Testis (tissue), 3 donors: ENCODE data around the gene SPAG4. TPM values are rescaled to one million over a fixed set of nuclear protein-coding genes. Genes with fewer than 3 reads are reported as not detected.

Source experiments
- DNase-seq: peaks from one replicate; pipeline ENCODE4 v3.0.0-alpha.2; 2019
- H3K27ac ChIP-seq, 2 donors: fragments of 200-600 bp; sonication (generic); one replicate each; pipeline ENCODE4 v1.5.1; 2019
- H3K27me3 ChIP-seq: fragments of 200-600 bp; sonication (generic); one replicate; pipeline ENCODE4 v1.5.1; 2019
- H3K36me3 ChIP-seq: fragments of 200-600 bp; sonication (generic); one replicate; pipeline ENCODE4 v1.5.1; 2017; ENCODE audit warnings: low read depth; ENCODE audit errors: missing control alignments
- H3K4me1 ChIP-seq: fragments of 200-600 bp; sonication (generic); one replicate; pipeline ENCODE4 v1.5.1; 2019
- H3K4me3 ChIP-seq, 2 donors: fragments of 200-600 bp; sonication (generic); one replicate each; pipeline ENCODE4 v1.5.1; 2017 to 2019
- H3K9me3 ChIP-seq: fragments of 200-600 bp; sonication (generic); one replicate; pipeline ENCODE4 v1.5.1; 2017
- CTCF ChIP-seq, 3 experiments: fragments of 450-650 bp in 2 of 3; fragments of 200-600 bp in 1 of 3; sonication (generic) in 1 of 3; IDR thresholded peaks; one replicate each; pipeline ENCODE4 v1.5.1; 2016 to 2019; ENCODE audit warnings: antibody characterized with exemption in 3 of 3, mild to moderate bottlenecking in 2 of 3, moderate library complexity in 1 of 3
- POLR2A ChIP-seq: fragments of 450-650 bp; IDR thresholded peaks from one replicate; pipeline ENCODE4 v1.6.1; 2017; ENCODE audit warnings: antibody characterized with exemption, mild to moderate bottlenecking, moderate library complexity
- whole genome bisulfite sequencing, 2 donors: methylation state at CpG; one replicate each; pipeline ENCODE4 v1.1.5; 2018; 5-methylcytosine and 5-hydroxymethylcytosine counted together
- intact Hi-C: fragments of 100-400 bp; cut with DNase I; formaldehyde crosslinking; loops from one replicate; pipeline ENCODE4 v1.15.1; 2023; ENCODE audit warnings: low total_unique reads
- polyA plus RNA-seq: library from polyadenylated mRNA; stranded (reverse); fragments of 350-450 nt; fragmentation: Illumina TruSeq; extraction: RNeasy Lipid Tissue Mini Kit (QIAGEN cat#74804); gene quantifications from one replicate; pipeline ENCODE4 v1.2.3, GENCODE V29; 2014; ENCODE audit warnings: low read depth, low replicate concordance; ENCODE audit not compliant: insufficient read depth
- total RNA-seq, 2 donors: library from RNA; depleted of rRNA; stranded (reverse); fragments of >200 nt; gene quantifications; one replicate each; pipeline ENCODE4 v1.2.3, GENCODE V29; 2016

SPAG4 gene
- total and polyA plus RNA-seq, 3 donors from 2014 or later, result 21.6 to 49.0 (median 39.0) TPM

GRCh38 chr20:35629427-35630145, 14.0 kb downstream of the SPAG4 start:
- H3K36me3 ChIP-seq, result no peaks in the 10 kb centered on the region
- TF ChIP-seq CTCF (IDR thresholded peaks at IDR 0.05), result no peak
- no peak for TF ChIP-seq POLR2A
- H3K4me1 ChIP-seq, result no peaks in the 10 kb centered on the region
- H3K4me3 ChIP-seq, result no peak overlapping the region
- no peak for DNase-seq
- WGBS, 2 donors, result 84 to 94% methylated on average over 8 to 12 of the region's 12 CpGs
- no peak overlapping the region for H3K27ac ChIP-seq
- H3K27me3 ChIP-seq, result no peaks in the 10 kb centered on the region
- intact Hi-C loops, result no loop called here
- no peaks in the 10 kb centered on the region for H3K9me3 ChIP-seq

- intact Hi-C loops, result no loop called here
- Histone ChIP-seq H3K4me1 (peaks cover 3% of the 10 kb centered on the region), H3K9me3 (no peaks in the 10 kb centered on the region), H3K4me3 (no peak overlapping the region), H3K27me3 (no peaks in the 10 kb centered on the region), H3K36me3 (no peaks in the 10 kb centered on the region), H3K27ac (no peak overlapping the region)
- TF ChIP-seq CTCF (IDR thresholded peaks at IDR 0.05) (no peak), POLR2A (no peak)
- no peak for DNase-seq
- WGBS, 2 donors, result 94 to 98% methylated on average over 4 of the region's 4 CpGs
These were observed 15.0 kb downstream of the SPAG4 start for GRCh38 chr20:35630636-35631035.

- no peaks in the 10 kb centered on the region for H3K27me3 ChIP-seq
- TF ChIP-seq CTCF (IDR thresholded peaks at IDR 0.05), result no peak
- no peak for TF ChIP-seq POLR2A
- no peaks in the 10 kb centered on the region for H3K36me3 ChIP-seq
- 98% methylated on average over 12 to 13 of the region's 13 CpGs for WGBS, 2 donors
- H3K4me1 ChIP-seq, result peaks cover 11% of the 10 kb centered on the region
- intact Hi-C loops, result no loop called here
- H3K27ac ChIP-seq, result no peak overlapping the region
- H3K4me3 ChIP-seq, result no peak overlapping the region
- no peak for DNase-seq
- no peaks in the 10 kb centered on the region for H3K9me3 ChIP-seq
These were observed 17.0 kb downstream of the SPAG4 start for GRCh38 chr20:35632539-35633115.

GRCh38 chr20:35635652-35636051, 20.0 kb downstream of the SPAG4 start:
- peaks cover 11% of the 10 kb centered on the region for H3K4me1 ChIP-seq
- H3K4me3 ChIP-seq, result no peak overlapping the region
- TF ChIP-seq CTCF (IDR thresholded peaks at IDR 0.05) (no peak), POLR2A (no peak)
- no peak for DNase-seq
- 41 to 54% methylated on average over 4 of the region's 4 CpGs for WGBS, 2 donors
- H3K27ac ChIP-seq, result no peak overlapping the region
- H3K36me3 ChIP-seq, result no peaks in the 10 kb centered on the region
- H3K9me3 ChIP-seq, result no peaks in the 10 kb centered on the region
- intact Hi-C loops, result no loop called here
- H3K27me3 ChIP-seq, result no peaks in the 10 kb centered on the region

- Histone ChIP-seq H3K27ac (no peak overlapping the region), H3K4me1 (peaks cover 11% of the 10 kb centered on the region), H3K27me3 (no peaks in the 10 kb centered on the region), H3K36me3 (no peaks in the 10 kb centered on the region), H3K9me3 (no peaks in the 10 kb centered on the region), H3K4me3 (no peak overlapping the region)
- DNase-seq, result no peak
- intact Hi-C loops, result no loop called here
- WGBS, 2 donors, result 41 to 52% methylated on average over 2 of the region's 2 CpGs
- TF ChIP-seq POLR2A (no peak), CTCF (IDR thresholded peaks at IDR 0.05) (no peak)
These were observed 20.5 kb downstream of the SPAG4 start for GRCh38 chr20:35636095-35636494.
